Left ventricle myocardium inferior (tissue), 1 donor: ENCODE results near the gene DPH1. TPM values are rescaled to one million over a fixed set of nuclear protein-coding genes. Genes with fewer than 3 reads are reported as not detected.

Experiments
- DNase-seq: peaks from one replicate; pipeline ENCODE4 v3.0.0-alpha.2; 2020
- H3K27ac ChIP-seq: fragments of 200-600 bp; replicated peaks from 2 replicates; pipeline ENCODE4 v1.8.0; 2021
- H3K27me3 ChIP-seq: fragments of 200-600 bp; 2 replicates; pipeline ENCODE4 v1.8.0; 2021; ENCODE audit warnings: low read depth
- H3K36me3 ChIP-seq: fragments of 200-600 bp; 2 replicates; pipeline ENCODE4 v1.8.0; 2021
- H3K4me1 ChIP-seq: fragments of 200-600 bp; 2 replicates; pipeline ENCODE4 v1.8.0; 2021
- H3K4me3 ChIP-seq: fragments of 200-600 bp; 2 replicates; pipeline ENCODE4 v1.8.0; 2021; ENCODE audit warnings: mild to moderate bottlenecking, moderate library complexity
- H3K9me3 ChIP-seq: fragments of 200-600 bp; replicated peaks from 2 replicates; pipeline ENCODE4 v1.8.0; 2021
- CTCF ChIP-seq: fragments of 200-600 bp; IDR thresholded peaks from 2 replicates; pipeline ENCODE4 v1.8.0; 2021; ENCODE audit warnings: antibody characterized with exemption, mild to moderate bottlenecking, borderline replicate concordance
- intact Hi-C: fragments of 100-400 bp; cut with micrococcal nuclease; formaldehyde crosslinking; loops from one replicate; pipeline ENCODE4 v1.11.0; 2022
- total RNA-seq: library from RNA; stranded (reverse); fragmentation: NEBNext Ultra II Directional; extraction: Animal tissue kit (Norgen Biotek cat#: 25700); gene quantifications from one replicate; pipeline ENCODE4 v1.2.1, GENCODE V29; 2021
- donor health status: DM: no; HTN: yes; CAD: no; lungs with severe emphysema.

DPH1 gene
- total RNA-seq, 1 donor from 2014 or later: 29.1 TPM

DNA sequence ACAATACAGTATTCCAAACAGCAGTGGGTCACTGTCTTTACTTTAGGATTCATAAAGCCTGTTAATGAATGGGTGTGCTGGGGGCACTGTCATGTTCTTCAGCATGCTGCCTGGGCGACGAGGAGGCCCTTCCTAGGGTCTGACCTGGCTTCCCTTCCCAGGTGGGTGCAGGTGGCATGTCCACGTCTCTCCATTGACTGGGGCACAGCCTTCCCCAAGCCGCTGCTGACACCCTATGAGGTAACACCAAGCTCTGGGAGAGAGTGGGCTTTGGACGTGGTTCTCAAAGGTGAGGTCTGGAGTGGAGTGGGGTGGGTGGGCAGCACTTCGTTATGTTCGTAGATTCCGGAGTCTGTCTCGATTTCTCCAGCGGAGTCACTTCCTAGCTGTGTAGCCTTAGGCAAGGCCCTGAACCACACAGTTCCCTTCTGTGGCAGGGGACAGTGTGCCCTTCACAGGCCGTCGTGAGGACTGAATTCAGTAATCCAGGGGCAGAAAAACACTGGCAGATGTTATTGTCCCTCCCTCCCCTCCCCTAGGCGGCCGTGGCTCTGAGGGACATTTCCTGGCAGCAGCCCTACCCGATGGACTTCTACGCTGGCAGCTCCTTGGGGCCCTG, 11.1 kb downstream of the DPH1 start:
- intact Hi-C loops: no loop called here
- no peaks in the 10 kb centered on the region for H3K9me3 ChIP-seq
- no peak for DNase-seq
- H3K27me3 ChIP-seq: no peaks in the 10 kb centered on the region
- H3K36me3 ChIP-seq: peaks cover 47% of the 10 kb centered on the region
- no peak for TF ChIP-seq CTCF
- H3K4me1 ChIP-seq: peaks cover 44% of the 10 kb centered on the region
- H3K27ac ChIP-seq: peak overlapping the region; percentile 96
- peak overlapping the region; percentile 88 for H3K4me3 ChIP-seq

DNA sequence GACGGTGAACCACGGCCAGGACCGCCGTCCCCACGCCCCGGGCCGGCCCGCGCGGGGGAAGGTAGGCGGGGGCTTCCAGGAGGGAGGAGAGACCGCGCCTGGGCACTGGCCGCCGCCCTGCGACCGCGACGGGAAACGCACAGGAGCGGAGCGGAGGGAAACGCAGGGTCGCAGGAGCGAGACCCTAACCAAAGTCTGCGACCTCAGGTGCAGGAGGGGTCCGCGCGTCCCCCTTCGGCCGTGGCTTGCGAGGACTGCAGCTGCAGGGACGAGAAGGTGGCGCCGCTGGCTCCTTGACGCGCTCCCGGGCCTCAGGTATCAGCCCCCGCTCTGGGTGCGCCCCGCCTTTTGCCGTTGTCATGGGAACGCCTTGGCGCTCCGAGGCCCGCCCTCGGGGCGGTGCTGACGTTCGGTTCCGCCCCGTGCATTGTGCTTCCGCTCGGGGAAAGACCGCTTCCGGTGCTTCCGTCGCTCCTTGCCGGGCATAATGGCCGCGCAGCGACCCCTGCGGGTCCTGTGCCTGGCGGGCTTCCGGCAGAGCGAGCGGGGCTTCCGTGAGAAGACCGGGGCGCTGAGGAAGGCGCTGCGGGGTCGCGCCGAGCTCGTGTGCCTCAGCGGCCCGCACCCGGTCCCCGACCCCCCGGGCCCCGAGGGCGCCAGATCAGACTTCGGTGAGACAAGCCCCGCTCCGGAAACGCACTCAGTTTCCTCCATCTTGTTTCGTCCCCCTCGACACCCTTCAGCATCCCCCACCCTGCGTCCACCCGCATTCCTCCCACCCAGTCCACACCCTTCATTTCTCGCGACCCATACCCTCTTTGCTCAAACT, 11.8 kb downstream of the DPH1 start, which contains the start of gene OVCA2:
Gene OVCA2 (plus strand): TSS at position 462 of the 829 bp plus-strand sequence. CDS start 26 bp downstream, at position 488.
- H3K9me3 ChIP-seq: no peaks in the 10 kb centered on the region
- peak; percentile 62 for TF ChIP-seq CTCF
- peak; percentile 93 for DNase-seq
- intact Hi-C loops: no loop called here
- H3K4me3 ChIP-seq: peak within 1 kb of the TSS; percentile 88
- peaks cover 44% of the 10 kb centered on the region for H3K4me1 ChIP-seq
- peak within 1 kb of the TSS; percentile 96 for H3K27ac ChIP-seq
- H3K36me3 ChIP-seq: peaks cover 40% of the 10 kb centered on the region
- no peaks in the 10 kb centered on the region for H3K27me3 ChIP-seq

GRCh38 chr17:2042390-2042847, 12.5 kb downstream of the DPH1 start:
- no peak for DNase-seq
- intact Hi-C loops: no loop called here
- Histone ChIP-seq H3K36me3 (peaks cover 33% of the 10 kb centered on the region), H3K4me1 (peaks cover 44% of the 10 kb centered on the region), H3K4me3 (peak overlapping the region; percentile 88), H3K27me3 (no peaks in the 10 kb centered on the region), H3K27ac (peak overlapping the region; percentile 96), H3K9me3 (no peaks in the 10 kb centered on the region)
- TF ChIP-seq CTCF: no peak

GRCh38 chr17:2042933-2043332, 13.0 kb downstream of the DPH1 start:
- Histone ChIP-seq H3K27ac (peak overlapping the region; percentile 96), H3K36me3 (peaks cover 28% of the 10 kb centered on the region), H3K27me3 (no peaks in the 10 kb centered on the region), H3K9me3 (no peaks in the 10 kb centered on the region), H3K4me1 (peaks cover 44% of the 10 kb centered on the region), H3K4me3 (peak overlapping the region; percentile 88)
- DNase-seq: no peak
- TF ChIP-seq CTCF: no peak
- intact Hi-C loops: no loop called here

DNA sequence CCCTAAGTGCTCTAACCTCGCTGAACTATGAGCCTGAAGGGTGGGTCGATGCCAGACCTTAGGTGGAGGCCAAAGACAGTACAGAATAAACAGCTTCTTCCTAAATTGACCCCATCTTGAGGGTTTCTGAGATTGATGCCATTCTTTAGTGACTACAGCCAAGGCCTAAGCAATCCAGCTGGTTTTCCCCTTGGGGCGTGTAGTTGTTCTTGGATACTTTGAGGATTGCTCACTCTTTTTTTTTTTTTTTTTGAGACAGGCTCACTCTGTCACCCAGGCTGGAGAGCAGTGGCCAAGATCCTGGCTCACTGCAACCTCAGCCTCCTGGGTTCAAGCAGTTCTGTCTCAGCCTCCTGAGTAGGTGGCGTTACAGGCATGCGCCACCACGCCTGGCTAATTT, 13.8 kb downstream of the DPH1 start:
- Histone ChIP-seq H3K36me3 (peaks cover 28% of the 10 kb centered on the region), H3K4me1 (peaks cover 47% of the 10 kb centered on the region), H3K4me3 (no peak overlapping the region), H3K9me3 (no peaks in the 10 kb centered on the region), H3K27ac (no peak overlapping the region), H3K27me3 (no peaks in the 10 kb centered on the region)
- TF ChIP-seq CTCF: no peak
- intact Hi-C loops: no loop called here
- no peak for DNase-seq
